GM18873 (cell line): ENCODE results near the gene FERMT3.

Experiments
- ATAC-seq: cut with Tn5 transposase; IDR thresholded peaks from one replicate; pipeline ENCODE4 v1.9.1; 2021; ENCODE audit warnings: mild to moderate bottlenecking, moderate library complexity, moderate number of reproducible peaks; ENCODE audit not compliant: unreplicated experiment, low FRiP score

FERMT3 gene

GRCh38 chr11:64185693-64186491 is 20.6 kb upstream of the FERMT3 start, which contains the start of gene STIP1:
TSS of gene STIP1 (plus strand) at chr11:64186171. CDS start at chr11:64186262, 91 bp downstream.
- ATAC-seq, result peak; percentile 85

- no peak for ATAC-seq
Measured at GRCh38 chr11:64186492-64187165, 19.9 kb upstream of the FERMT3 start.

- no peak for ATAC-seq
Measured at GRCh38 chr11:64192434-64192833, 14.1 kb upstream of the FERMT3 start.

- ATAC-seq, result no peak
Measured at GRCh38 chr11:64196626-64197025, 9.9 kb upstream of the FERMT3 start.

- ATAC-seq, result no peak
Measured at GRCh38 chr11:64198511-64198910, 8.0 kb upstream of the FERMT3 start.

- no peak for ATAC-seq
Measured at GRCh38 chr11:64201543-64201942, 5.0 kb upstream of the FERMT3 start.

- no peak for ATAC-seq
Measured at GRCh38 chr11:64202992-64203391, 3.5 kb upstream of the FERMT3 start.

GRCh38 chr11:64203421-64204079 is 3.0 kb upstream of the FERMT3 start:
- no peak for ATAC-seq

GRCh38 chr11:64204080-64204440 is 2.5 kb upstream of the FERMT3 start:
- no peak for ATAC-seq

- no peak for ATAC-seq
Measured at GRCh38 chr11:64204464-64204989, 2.0 kb upstream of the FERMT3 start.

- peak; percentile 52 for ATAC-seq
Measured at GRCh38 chr11:64207256-64208085, 950 bp downstream of the FERMT3 start.

- no peak for ATAC-seq
Measured at GRCh38 chr11:64208086-64208795, 1.7 kb downstream of the FERMT3 start.

GRCh38 chr11:64208796-64209562 is 2.5 kb downstream of the FERMT3 start:
- ATAC-seq, result no peak

- no peak for ATAC-seq
Measured at GRCh38 chr11:64209563-64209843, 3.0 kb downstream of the FERMT3 start.

- ATAC-seq, result no peak
Measured at GRCh38 chr11:64210301-64211020, 3.9 kb downstream of the FERMT3 start.

- ATAC-seq, result no peak
Measured at GRCh38 chr11:64211181-64211872, 4.8 kb downstream of the FERMT3 start.

- ATAC-seq, result no peak
Measured at GRCh38 chr11:64216879-64217278, 10.4 kb downstream of the FERMT3 start.
